GM18499 (cell line): ENCODE results near the gene GRIK2.

Experiments used
- ATAC-seq: cut with Tn5 transposase; IDR thresholded peaks from one replicate; pipeline ENCODE4 v1.9.1; 2021; ENCODE audit warnings: moderate number of reproducible peaks; ENCODE audit not compliant: insufficient read depth, unreplicated experiment

Gene GRIK2

DNA sequence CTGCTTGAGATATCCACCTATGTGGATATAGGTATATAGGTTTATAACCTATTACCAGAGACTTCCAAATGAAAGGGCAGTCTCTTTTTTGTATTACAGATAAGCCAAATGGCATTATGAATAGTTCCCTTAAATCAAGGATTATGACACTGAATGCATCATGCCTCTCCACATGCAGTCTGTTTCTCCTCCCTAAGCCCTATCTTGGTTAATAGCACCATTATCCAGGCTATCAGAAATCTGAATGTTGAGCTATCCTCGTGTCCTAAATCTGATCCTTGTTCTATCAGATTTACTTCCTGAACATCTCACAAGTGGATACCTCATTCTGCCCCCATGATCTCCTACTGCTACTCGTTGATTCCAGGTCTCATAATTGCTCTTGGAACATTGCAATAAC, 138.0 kb downstream of the GRIK2 start:
- ATAC-seq: no peak

DNA sequence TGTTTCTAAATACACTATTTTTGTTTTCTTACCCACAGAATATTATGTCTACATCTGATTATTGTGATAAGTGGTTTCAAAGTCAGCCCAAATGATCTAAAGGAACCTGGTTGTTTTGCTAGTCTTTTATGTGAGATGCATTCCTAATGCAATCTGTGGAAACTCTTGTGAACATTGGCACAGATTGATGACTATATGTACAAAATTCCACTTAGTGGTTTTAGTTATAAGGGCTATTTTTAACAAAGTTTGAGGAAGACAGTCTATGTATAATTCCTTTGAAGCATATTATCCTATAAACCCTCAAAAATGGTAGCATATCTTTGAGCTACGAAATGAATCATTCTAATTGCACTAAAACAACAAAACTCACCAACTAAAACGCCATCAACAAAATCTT, 140.9 kb downstream of the GRIK2 start:
- ATAC-seq: no peak

DNA sequence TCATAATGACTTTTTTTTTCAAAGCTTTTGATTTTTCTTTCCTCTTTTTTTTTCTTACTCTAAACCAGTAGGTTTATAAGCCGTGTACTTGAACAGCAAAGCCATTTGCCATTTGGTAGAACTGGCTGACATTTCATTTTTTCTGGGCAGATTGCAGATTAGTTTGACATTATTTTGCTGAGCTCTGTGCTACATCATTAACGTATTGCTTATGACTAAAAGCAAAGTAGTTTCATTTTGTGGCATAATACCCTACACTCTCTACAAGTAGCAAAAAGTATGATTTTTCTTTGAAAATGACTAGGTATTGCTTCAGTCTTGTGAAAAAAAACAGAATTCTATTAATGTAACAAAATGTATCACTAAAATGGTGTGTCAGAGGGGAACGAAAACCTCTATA, 141.3 kb downstream of the GRIK2 start:
- no peak for ATAC-seq

DNA sequence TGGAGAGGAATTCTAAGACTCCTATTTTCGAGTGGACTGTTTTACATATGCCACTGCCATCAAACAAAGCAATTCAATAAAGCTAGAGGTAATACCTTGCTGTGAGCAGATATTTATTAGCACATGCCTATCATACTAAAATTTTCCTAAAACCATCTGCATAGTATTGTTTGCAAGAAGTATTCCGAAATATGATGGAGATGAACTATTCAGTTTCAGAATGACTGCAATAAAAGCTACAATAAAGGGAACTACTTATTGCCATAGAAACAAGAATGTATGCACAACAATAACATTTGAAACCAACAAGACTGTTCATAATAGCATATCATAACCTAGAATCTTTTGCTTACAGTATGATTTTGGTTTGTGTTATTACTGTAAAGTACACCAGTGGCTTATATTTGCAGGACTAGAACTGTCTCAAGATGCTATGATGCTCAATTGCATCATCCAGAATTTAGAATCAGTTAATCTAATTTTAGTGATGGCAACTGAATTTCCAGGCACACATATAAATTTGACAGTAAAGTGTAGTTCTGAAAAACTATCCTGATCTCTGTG, 144.3 kb downstream of the GRIK2 start:
- ATAC-seq: no peak

DNA sequence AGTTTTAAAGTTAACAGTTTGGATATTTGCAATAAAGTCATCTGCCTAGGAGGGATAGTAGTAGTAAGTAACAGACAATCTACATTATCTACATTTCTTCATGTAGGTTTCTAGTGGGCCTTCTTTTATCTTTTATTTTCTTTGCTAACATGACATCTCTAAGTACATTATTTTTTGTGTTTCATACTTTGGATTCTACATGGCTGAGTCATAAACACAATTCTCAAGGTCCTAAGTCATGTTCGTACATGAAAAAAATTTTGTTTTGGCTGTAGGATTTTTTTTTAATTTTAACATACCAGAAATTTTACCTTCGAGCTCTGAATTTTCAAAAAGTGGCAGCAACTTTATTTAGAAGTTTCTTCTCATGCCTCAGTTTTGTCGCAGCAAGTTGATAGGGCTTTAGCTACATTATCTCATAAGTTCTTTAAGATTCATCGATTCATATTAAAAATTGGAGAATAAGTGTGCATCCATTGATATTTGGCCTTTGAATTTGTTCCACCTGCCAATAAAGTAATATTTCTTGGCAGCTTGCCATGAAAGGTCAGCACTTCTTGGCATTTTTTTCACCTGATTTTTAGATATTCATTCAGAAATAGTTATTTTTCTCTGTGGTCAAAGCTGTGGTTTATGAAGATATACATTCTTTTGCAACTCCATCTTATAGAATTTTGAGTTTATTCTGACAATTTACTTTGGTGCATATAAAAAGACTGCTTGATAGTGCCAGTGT, 146.2 kb downstream of the GRIK2 start:
- no peak for ATAC-seq

DNA sequence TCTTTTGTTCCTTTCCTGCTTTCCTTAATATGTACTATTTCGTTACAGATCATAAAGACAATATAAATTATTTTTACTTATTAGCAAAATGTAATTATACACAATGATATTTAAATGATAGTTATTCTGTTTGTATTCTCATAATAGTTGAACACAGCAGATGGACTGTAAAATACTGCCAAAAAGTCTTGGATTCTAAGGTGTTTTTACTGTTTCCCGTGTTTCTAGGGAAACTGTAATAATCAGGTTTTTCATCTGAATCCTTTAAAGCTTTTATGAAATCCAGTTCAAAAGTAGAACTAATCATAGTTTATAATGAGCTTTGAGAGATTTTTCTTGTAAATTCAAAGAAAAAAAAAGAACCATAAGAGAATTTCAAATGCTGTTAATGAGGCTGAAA, 148.4 kb downstream of the GRIK2 start:
- ATAC-seq: no peak

DNA sequence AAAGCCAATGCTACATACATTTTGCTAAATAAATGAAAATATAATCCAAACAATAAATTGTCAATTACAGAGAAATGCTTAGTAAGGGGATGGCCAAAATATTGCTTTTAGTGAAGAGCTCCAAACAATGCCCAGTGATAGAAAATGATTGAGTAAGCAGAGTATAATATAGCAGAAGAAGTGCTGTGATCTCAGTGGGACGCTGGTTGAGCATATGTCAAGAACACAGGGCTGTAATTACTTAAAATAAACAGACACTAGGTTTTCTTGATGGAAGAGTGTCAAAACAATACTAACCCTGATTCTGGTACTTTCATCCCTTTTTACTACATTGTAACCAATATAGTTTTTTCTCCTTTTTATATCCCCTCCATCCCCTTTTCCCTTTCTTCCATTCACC, 150.3 kb downstream of the GRIK2 start:
- no peak for ATAC-seq

DNA sequence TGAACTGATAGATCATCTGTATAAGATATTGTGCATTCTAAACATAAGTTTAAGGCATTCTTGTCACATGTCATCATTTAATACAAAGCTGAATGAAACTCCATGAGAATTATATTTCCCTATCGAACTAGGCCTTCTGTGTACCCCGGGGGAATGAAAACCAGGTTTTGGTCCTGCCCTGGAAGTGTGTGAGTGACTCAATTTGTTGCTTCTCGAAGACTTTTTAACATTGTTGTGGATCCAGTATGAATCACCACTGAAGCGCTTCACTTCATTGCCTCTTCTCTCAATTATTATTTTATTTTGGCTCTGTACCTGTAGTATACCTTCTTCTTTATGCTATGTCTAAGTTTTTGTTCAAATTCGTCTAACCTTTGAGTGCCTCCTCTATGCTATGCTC, 150.8 kb downstream of the GRIK2 start:
- no peak for ATAC-seq

DNA sequence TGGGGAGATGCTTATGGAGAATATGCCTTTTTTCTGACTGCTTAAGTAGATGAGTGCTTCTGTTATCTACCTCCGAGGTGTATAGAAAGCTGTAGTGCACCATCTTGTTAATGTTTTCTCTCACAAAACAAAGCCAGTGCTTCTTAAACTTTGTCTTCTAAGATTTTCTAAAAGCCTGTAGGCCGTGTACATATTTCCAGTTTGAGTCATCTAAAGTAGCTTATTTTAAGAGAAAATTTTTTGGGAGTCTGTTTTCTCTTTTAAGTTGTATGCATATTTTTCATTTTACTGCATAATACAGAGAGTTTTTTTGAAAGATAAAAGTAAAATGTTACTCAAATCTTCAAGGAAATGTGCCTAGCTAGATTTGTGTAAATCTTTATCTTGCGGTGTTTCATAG, 151.7 kb downstream of the GRIK2 start:
- ATAC-seq: no peak

DNA sequence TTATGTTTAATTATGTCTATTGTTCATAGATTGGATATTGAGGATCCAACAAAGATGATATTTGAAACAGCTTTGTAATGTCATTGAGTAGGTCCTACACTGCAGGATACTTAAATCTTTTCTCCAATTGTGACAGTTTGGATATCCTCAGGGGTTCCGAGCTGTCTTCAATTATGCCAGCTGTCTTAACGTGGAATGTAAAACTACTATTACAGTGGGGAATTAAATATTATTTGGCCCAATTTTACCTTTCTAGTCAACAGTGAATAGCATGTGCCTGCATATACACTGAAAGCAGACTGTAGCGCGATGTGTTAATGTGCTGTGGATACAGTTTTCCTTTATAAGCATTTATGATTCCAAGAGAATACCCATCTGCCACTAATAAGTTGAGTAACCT, 156.9 kb downstream of the GRIK2 start:
- ATAC-seq: no peak

DNA sequence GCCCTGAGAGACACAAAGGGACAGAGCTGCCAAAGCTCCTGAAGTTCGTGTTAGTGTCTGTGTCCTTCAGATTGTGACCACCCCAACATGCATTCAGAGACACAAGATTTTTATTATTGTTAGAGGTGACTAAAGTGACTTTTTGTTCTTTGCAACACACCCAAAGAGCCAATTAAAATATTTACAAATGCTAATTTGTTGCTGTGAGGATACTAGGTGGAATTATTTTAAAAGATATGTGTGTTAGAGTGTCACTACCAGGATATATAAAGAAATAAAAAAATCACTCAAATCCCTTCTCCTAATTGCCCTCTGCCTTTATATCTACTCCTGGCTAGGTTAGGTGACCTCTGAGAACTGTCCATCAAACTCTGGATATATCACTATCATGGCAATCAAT, 160.7 kb downstream of the GRIK2 start:
- no peak for ATAC-seq

DNA sequence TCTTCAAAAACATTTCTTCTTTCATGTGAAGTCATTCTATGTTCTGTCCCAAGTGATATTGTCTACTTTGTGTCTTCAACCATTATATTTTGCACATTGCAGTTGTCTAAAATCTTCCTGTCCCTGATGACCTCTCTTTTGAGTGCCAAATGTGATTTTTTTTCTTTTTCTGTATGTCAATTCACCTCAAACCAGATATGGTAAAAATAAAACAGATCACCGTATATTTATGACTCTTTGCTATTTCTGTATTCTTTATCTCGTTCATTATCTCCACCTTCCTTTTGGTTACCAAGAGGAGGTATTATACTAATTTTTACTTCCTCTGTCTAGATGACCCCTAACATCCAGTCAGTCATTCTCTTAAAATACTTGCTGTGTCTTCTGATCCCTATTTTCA, 165.2 kb downstream of the GRIK2 start:
- ATAC-seq: no peak

DNA sequence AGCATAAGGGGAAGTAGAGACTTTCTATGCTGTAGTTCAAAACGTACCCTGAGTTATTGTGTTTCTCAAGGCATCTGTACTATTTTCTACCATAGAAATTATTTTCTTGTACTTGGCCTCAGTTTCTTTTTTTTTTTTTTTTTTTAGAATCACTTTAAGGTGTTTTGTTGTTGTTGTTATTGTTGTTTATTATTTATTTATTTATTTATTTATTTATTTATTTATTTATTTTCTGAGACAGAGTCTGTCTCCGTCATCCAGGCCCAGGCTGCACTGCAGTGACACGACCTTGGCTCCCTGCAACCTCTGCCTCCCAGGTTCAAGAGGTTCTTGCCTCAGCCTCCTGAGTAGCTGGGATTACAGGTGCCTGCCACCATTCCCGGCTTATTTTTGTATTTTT, 179.1 kb downstream of the GRIK2 start:
- ATAC-seq: no peak

DNA sequence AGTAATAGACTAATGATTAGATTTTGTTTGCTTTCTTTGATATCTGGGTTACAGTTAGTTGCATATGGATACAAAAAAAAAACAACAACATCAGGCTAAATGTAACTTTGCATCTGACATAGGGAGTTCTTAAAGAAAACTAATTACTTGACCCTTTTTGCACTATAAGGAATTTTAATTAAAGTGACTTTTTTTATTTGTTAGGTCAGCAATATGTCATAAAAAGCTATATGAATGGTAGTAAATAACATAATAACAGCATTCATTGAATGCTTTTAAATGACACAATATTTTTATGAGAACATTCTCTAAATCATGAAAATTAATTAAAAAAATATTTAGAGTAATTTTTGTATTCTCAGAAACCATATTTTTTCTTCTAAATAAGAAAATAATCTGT, 183.6 kb downstream of the GRIK2 start:
- no peak for ATAC-seq

DNA sequence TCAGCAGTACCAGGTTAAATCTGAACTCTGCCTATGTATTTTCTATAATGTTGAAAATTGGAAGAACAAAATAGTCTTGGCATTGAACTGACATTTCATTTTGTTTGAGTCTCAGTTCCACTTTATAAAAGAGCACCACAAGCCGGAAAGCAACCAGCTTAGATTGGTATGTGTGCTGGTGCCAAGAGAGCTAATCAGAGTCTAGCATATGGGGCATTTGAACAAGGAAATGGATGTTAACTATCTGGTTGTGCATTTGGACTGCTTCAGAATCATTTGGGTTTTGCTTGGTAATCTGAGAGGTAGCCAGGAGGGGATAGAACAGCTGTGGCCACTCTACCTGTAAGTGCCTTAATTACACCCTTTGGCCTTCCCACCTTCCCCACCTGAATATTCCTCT, 184.8 kb downstream of the GRIK2 start:
- ATAC-seq: no peak

DNA sequence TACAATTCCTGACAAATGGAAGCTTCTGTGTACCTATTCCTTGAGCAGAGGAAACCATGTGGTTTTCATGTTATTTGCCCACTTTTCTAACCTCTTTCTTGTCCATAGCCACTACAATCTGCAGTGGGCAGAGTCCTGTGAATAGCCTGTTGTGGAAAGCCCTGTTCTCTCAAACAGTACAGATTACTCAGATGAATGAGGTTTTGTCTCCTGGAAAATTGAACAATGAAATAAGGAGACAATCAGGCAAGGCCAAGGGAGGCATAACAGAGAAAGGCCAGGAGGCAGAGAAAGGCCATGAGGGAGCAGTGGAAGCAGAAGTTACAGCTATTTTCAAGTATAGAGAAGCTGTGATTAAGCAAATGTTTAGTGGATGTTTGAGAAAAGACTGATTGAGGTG, 189.3 kb downstream of the GRIK2 start:
- no peak for ATAC-seq

DNA sequence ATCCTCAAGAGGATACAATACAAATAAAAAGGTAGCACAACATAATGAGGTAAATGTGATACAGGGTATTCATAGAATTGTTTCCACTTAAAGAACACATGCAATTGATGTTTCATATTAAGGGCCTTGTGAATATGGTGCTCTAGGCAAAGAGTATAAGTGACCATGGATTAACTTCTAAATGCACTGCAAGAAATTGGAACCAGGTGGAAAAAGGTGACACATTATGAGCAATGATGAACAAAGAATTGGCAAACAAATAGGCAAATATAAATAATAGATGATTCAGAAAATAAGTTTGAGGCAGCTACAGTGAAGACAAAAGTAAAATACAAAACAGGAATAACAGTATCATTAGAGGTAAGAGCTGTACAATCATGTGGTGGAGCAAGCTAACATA, 192.0 kb downstream of the GRIK2 start:
- ATAC-seq: no peak

DNA sequence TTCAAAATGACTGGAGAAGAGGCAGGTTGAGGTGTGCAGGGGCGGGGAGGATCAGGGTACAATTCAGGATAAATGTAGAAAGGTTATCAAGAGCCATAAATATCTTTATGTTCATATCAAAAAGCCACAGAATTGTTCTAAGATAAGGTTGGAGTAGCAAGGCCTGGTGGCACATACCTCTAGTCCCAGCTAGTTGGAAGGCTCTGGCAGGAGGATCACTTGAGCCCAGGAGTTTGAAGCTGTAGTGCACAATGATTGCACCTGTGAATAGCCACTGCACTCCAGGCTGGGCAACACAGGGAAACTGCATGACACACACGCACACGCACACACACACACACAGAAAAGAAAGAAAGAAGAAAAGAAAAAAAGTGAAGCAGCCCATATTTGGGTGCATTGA, 194.8 kb downstream of the GRIK2 start:
- no peak for ATAC-seq

DNA sequence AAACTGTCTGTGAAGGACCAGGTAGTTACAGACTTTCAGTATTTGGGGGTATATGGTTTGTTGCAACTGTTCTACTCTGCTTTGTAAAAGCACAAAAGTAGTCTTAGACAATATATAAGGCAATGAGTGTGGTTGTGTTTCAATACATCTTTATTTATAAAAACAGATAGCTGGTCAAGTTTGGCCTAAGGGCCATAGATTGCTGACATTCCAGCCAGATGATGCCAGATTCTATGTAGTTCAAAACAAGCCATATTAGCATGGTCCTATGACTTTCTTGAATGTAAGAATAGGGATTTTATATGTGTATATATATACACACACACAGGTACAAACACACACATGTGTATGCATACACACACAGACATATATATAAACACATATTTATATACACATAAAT, 201.8 kb downstream of the GRIK2 start:
- ATAC-seq: no peak

DNA sequence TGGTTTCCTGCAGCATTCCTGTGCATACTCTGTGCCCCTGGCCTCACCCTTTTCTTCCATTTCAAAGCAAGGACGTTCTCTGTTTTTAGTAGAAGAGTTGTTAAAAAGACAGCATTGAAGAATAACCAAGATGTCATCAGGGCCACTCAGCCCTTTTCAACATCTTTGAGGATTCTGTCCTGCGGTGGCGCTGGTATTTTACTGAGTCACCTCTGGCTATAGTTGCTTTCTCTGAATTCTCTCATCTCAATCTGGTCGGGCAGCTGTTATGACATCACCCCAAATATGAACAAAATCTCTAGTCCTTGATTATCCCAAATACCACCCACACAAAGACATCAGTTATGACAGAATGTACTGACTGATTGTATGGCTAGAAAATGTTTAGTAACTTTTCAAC, 204.2 kb downstream of the GRIK2 start:
- ATAC-seq: no peak

DNA sequence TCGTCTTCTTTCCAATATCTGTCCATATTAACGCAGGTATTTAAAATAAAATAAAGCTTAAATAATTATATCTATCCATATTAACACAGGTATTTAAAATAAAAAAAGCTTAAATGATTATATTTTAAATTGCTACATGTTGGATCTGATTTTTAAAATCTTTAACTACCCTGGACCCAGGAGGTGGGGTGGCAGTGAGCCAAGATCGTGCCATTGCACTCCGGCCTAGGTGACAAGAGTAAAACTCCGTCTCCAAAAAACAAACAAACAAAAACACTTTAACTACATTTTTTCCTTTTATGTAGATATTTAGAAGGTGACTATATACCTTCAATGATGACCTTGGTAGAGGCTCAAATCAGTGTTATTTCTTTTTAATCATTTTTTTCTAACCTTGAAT, 211.9 kb downstream of the GRIK2 start:
- ATAC-seq: no peak

DNA sequence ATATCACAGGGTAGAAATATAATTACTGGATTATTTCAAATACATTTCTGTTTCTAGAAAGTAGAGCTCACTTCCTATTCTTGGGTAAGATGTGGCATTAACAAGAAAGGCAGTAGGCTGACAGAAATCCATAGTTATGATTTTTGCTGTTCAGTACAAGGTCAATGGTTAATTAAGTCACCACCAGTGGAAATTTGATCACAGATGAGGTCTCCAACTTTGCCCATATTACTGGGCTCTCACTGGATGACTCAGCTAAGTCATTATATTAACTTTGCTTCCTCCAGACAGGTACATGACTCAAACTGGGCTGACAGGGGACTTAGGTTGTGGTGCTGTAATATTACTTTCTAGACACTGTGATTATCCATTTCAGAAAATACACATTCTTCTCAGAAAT, 212.4 kb downstream of the GRIK2 start:
- ATAC-seq: no peak
